ENCODE data around the gene RHPN2. TPM values are rescaled to one million over a fixed set of nuclear protein-coding genes. Genes with fewer than 3 reads are reported as not detected.

RHPN2 gene
- polyA plus RNA-seq (ENCODE audit: insufficient read length in 4 of 4) = 10 to 100 TPM; 17.5 to 22.3 (median 18.5) TPM

DNA sequence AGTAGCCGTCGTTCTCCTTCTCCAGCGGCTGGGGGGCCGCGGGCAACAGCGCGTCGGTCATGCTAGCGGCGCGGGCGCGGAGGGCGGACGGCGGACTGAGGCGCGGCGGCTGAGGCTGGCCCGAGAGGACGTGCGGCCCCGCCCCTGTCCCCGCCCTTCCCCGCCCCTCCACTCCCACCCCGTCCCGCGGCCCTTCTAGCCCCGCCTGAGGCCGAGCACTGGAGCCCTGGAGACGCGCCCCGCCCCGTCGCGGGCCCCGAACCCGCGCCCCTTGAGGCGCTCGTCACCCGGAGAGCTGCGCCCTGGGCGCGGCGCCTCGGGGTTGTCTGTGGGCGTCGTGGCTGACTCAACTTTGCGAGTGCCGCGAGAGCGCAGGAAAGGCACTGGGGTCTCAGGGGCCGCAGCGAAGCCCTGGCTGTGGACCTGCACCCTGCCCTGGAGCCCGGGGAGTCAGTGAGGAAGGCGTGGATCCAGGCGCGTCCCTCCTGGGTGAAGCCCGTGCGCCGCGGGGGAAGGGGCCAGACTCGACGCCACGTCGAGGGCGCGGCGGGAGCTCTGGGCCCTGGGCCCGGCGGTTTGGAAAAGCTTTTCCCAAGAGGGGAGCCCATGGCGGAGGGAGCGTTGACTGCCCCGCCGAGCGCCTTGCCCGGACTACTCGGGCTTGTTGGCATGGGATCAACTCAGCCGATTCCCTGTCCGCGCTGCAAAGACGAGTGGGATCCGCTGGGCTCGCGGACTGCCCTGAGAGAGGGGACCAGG, at the start of gene RHPN2:
TSS of gene RHPN2 (minus strand) at position 97 of the 759 bp plus-strand sequence. CDS start at position 61, 36 bp downstream.
- no peak for DNase-seq (ENCODE audit: low read depth in 4 of 4, low spot score in 2 of 4)

DNA sequence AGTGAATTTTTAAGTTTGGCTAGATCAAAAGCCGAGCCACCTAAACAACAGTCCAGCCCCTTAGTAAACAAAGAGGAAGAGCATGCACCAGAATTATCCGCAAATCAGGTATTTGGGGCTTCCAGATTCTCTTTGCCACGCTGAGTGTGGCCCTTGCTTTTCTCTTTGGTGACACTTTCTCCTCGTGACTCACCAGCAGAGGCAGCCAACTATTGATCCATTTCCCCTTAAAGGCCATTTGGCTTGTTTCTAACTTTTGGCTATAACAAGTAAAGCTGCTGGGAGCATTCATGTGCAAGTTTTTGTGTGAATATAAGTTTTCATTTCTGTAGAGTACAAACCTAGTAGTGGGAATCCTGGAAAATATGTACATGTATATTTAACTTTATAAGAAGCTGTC, 49.6 kb upstream of the RHPN2 start:
- DNase-seq (ENCODE audit: low read depth in 4 of 4, low spot score in 2 of 4) = no peak

DNA sequence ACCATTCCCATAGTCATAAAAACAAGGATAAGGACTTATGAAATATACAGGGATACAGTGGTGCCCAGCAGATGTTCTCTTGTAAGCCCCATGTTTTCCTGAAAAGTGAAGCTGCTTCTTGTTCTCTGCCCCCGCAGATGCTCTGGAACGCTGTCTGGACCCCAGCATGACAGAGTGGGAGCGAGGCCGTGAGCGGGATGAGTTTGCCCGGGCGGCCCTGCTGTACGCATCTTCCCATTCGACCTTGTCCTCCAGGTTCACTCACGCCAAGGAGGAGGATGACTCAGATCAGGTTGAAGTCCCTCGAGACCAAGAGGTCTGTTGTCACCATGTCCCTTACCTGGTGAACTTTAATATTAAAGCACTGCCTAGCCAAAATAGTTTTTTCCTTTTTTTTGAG, 46.9 kb upstream of the RHPN2 start:
- no peak for DNase-seq (ENCODE audit: low read depth in 4 of 4, low spot score in 2 of 4)

DNA sequence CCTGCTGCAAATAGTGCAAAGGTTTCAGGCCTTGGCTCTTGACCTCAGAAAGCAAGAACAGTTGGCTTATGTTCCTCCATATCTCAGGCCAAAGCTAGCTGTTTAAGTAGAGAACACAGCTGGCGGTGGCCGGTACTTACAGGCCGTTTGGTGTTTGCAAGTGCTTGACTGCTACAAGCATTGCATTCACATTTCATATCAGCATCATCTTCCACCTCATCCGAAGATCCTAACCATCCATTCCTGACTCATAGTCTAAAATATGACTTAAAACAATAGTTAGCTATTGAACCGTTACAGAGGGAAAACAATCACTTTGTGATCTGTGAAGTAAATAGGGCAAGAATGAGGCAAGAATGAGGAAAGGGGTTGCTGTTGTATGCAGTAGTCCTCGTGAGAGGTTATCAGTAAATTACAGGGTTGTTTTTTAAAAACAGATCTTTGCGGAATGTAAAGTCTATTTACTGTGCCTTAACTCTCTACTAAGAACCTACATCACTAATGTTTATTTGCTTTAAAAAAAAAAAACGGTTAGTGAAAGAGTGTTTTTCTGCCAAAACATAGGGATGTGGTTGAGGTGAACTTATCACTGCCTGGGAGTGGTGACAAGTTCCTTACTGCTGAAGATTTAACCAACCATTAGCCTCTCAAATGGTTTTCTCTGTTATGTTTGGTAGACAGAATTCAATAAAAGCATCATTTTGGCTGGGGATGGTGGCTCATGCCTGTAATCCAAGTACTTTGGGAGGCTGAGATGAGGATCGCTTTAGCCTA, 45.6 kb upstream of the RHPN2 start:
- no peak for DNase-seq (ENCODE audit: low read depth in 4 of 4, low spot score in 2 of 4)

DNA sequence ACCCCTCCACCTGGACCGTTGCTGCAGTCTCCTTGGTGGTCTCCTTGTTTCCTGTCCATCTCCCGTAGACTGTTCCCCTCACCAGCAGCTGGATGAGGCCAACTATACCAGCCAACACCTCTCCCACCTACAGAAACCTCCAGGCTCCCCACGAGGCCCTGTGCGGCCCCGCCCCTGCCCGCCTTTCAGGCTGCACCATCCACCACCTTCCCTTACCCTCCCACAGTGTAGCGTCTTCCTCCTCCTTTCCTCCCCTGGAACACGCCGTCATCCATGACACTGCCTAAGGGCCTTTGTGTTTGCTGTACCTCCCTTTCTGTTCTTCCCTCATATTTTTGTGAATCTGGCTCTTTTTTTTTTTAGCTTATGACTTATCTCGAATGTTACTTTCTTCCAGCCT, 43.5 kb upstream of the RHPN2 start:
- DNase-seq (ENCODE audit: low read depth in 4 of 4, low spot score in 2 of 4) = no peak

DNA sequence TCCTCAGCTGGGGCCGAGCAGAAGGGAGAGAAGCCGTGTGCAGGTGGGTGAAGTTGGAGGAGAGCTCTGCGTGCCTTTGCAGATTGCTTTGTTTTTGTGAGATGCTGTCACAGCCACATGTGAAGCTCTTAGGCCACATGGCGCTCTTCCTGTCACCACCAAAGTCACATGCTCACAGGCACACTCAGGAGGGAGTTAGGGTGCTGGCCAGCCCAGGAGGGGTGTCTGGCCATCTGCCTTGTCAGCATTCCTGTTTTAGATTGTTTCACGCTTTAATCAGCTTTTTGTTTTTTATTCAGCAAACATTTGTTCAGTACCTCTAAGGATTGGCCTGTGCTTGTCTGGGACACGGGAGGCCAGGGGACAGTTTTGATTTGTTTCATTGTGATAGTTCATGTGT, 38.2 kb upstream of the RHPN2 start:
- DNase-seq (ENCODE audit: low read depth in 4 of 4, low spot score in 2 of 4) = no peak

DNA sequence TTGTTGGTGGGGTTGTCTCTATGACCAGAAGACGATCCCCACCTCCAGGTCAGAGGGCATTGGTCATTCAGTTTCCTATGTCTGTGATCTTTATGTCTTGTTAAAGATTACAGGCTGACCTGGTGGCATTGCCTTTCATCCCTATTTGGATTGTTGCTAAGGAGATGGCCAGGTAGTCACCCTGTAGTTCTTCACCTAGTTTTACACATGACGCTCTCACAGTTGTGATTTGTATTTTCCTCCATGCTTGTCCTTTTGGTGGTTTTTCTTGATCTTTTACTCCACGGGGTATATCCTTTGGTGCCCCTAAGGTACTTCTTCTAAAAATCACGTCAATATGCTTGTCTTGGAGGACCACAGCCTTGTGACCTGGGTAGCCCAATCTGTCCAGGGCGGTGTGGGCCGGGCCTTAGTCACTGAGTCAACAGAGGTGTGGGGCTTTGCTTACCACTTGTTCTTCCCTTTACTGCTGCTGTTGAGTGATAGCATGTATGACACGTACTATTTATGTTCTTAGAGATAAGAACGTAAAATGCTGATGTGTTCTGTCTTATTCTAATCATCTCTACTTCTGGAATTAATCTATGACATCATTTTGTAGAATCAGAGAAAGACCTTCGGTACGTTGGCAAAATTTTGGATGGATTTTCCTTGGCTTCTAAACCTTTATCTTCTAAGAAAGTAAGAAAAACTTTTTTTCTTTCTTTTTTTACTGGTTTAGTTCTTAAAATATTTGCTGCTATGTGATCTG, 36.4 kb upstream of the RHPN2 start:
- DNase-seq (ENCODE audit: low read depth in 4 of 4, low spot score in 2 of 4) = no peak

DNA sequence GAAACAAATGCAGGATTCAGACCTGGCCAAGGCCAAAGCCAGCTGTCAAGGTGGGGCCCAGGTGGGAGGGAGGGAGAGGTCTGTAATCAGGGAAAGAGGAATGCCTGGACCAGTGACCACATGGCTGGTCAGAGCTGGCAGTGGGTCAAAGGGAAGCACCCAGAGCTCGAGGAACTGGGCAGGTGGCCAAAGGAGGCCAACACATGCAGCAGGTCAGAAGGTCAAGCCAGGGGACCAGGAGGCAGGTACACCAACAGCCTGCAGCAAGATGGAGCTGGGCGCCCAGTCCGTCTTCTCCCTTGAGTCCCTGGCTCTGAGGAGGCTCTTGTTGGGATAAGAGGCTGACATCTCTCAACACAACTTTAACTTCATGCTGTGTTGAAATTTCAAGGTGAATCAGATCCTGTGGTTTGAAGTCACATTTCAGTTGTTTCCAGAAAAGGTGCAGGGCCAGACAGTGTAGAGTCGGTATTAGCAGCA, 33.4 kb upstream of the RHPN2 start:
- DNase-seq (ENCODE audit: low read depth in 4 of 4, low spot score in 2 of 4) = no peak

DNA sequence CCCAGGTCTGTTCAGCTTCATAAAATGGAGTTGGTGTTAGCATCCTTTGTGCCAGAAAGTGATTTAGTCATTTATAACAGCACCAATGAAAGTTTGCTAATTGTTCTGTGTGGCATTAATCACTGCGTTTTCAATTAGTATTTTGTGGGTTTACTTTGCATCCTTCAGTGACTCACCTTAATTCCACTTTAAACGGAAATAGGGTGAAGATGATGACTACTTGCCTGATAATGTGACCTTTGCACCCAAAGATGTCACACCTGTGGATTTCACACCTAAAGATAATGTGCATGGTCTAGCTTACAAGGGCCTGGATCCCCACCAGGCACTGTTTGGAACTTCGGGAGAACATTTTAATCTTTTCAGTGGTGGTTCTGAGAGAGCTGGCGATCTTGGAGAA, 31.3 kb upstream of the RHPN2 start:
- DNase-seq (ENCODE audit: low read depth in 4 of 4, low spot score in 2 of 4) = no peak

DNA sequence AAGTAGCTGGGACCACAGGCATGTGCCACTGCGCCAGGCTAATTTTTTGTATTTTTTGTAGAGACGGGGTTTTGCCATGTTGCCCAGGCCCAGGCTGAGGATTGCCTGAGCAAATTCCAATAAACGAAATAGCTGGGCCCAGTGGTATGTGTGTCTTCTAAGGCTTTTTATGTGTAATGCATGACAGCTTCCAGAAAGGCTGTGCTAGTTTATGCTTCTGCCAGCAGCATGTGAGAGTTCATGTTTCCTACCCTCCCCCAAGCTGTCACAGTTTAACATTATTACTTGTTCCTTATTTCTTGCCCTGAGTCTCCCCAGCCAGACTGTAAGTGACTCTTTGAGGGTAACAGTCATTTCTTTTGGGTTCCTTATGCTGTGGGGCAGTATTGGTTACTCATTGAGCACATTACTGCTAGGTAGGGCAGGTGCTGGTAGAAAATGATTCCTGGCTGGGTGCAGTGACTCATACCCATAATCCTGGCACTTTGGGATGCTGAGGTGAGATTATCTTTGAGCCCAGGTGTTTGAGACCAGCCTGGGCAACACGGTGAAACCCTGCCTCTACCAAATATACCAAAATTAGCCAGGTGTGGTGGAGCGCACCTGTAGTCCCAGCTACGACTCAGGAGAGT, 29.9 kb upstream of the RHPN2 start:
- peak in 1 of 4 donors; percentile 37 for DNase-seq (ENCODE audit: low read depth in 4 of 4, low spot score in 2 of 4)

DNA sequence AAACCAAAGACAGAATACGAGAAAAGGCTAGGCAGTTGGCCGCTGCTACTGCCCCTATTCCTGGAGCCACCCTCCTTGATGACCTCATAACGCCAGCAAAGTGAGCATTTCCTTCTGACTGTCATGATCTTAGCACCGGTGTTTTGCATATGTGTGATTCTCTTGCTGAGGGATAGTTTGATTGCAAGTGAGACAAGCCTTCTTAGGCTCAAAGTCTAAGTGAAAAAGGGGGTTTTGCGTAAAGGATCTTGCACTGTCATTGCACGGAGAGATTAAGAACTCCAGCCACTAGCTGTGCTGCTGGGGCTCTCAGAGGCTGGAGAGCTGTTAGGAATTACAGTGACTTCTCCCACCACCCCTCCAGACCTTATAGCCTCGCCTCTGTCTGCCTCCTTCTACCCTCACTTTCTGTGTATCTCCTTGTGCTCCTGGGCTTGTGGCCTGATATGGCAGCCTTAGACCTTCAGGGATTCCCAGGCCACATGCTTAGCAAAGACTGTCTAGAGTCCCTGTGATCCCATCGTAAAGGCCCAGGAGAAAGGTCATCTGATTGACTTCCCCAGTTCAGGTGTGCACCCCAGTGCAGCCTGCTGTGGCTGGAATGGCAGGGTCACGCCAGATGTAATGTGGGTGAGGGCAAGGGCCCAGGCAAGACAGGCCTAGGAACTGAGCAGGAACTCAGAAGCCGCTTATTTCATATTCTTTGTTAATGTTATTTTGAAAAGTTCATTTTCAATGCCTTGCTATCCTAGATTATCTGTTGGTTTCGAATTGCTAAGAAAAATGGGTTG, 28.9 kb upstream of the RHPN2 start:
- no peak for DNase-seq (ENCODE audit: low read depth in 4 of 4, low spot score in 2 of 4)

DNA sequence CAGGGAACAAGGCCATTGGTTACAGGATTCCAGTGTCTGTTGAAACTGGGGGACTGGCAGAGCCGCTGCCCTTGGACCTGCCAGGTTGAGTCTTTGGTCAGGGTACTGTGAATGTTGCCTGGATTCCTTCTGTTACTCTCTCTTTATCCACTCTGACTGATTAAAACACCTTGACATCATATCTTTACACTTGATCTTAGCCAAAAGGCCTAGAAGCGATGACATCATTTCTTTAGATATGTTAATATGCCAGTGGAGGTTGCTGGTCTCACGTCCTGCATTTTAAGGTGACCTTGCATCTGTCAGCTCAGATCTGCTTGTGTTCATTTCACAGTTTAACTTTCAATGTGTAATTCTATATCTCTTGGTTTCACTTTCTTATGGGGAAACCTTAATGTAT, 25.5 kb upstream of the RHPN2 start:
- DNase-seq (ENCODE audit: low read depth in 4 of 4, low spot score in 2 of 4) = no peak

DNA sequence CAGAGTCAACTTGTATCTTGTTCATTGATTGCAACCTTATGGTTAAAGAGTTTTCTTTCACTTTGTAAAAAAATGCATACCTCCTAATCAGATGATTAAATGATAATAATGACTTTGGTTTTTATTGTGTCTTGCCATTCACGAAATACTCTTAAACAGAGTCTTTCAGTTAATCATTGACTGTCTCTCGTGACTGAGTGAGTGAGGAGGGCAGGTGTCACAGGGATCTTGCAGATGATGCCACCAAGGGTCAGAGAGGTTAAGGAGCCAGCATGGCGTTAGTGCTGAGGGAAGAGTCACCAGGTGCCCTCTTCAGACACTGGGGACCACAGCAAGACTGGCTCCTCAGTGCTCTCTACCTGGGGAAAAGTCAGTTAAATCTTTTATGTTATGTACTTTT, 24.3 kb upstream of the RHPN2 start:
- DNase-seq (ENCODE audit: low read depth in 4 of 4, low spot score in 2 of 4) = no peak

DNA sequence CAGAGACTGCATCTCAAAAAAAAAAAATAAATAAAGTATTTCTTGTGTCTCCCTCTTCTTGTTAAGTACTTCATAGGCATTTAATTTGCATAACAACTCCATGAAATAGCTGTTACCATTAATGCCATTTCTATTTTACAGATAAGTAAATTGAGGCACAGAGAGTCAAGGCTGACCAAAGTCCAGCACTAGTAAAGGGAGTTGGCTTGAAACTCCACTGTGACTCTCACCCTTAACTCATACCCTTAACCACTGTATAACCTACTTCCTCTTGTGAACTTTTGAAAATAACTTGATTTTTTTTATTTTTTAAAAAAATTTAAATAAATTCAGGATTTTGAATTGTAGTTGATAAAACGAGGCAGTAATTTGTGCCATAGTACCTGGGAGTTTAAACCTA, 22.3 kb upstream of the RHPN2 start:
- no peak for DNase-seq (ENCODE audit: low read depth in 4 of 4, low spot score in 2 of 4)

DNA sequence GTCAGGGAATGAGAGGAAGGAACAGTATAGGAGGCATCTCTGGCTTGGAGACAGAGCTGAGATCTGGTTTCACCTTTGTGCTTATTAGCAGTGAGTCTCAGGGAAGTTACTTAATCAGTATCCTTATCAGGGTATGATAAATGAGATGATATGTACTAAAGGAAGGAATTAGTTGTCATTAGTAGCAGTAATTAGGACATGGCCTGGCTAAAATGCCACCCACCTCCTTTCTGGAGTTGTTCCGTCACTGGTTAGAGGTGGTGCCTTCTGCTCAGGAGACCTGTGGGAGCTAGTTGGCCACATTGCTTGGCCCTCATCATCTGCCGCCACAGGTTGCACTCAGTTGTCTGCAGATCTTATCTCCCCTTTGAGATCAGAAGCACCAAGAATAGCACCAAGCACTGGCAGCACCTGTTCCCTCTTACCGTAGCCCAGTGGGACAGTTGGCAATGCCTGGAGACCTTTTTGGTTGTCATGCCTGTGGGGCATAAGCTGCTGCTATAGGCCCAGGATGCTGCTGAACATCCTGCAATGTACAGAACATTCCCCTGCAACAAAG, 21.0 kb upstream of the RHPN2 start:
- DNase-seq (ENCODE audit: low read depth in 4 of 4, low spot score in 2 of 4) = no peak

DNA sequence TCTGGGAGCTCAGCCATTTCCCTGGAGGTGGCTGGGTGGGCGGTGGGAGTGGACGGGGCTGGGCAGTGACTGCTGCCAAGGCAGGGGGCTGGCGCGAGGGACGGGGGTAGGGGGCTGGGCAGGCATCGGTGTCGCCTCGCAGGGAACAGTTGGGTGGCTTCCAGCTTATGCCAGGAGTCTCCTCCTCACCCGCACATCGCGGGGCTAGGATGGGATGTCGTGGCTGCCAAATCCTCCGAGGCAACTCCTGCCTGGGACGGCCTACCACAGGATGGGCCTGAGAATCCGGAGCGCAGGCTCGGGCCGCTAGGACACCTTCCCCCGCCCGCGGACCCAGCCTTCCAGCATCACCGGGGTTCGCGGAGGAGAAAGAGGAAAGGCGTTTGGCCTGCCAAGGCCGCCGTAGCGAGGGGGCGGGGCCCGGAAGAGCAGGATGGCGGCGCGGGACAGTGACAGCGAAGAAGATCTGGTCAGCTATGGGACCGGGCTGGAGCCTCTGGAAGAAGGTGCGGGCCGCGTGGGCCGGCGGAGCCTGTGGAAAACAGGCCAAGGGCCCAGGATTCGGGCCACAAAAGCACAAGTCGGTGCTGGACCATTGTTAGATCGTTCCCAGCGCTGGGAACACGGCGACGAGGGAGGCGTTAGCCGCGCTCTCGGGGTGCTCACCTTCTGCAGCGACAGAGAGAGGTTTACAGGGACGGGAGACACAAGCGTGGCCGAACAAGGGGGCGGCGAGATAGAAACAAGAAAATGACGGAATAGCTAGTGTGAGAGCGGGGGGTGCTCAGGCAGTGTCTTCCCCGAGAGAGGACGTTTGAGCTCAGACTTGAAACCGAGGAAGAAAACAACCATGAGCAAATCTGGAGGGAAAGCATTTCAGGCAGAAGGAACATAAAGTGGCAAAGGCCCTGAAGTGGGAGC, 16.3 kb upstream of the RHPN2 start, which contains the start of gene GPATCH1:
TSS of gene GPATCH1 (plus strand) at position 421 of the 921 bp plus-strand sequence. CDS start at position 434, 13 bp downstream.
- DNase-seq (ENCODE audit: low read depth in 4 of 4, low spot score in 2 of 4) = peak in 2 of 4 donors; percentile 69 to 77

DNA sequence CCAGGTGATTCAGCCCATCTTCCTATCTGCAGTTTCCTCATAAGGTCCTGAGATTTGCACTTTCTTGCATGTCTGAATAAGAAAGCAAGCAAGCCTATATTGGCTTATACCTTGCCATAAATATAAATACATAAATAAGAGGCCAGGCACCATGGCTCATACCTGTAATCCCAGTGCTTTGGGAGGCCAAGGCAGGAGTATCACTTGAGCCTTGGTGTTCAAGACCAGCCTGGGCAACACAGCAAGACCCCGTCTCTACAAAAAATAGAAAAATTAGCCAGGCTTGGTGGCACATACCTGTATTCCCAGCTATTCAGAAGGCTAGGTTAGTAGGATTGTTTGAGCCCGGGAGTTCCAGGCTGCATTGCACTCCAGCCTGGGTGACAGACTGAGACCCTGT, 10.8 kb upstream of the RHPN2 start:
- DNase-seq (ENCODE audit: low read depth in 4 of 4, low spot score in 2 of 4) = no peak

DNA sequence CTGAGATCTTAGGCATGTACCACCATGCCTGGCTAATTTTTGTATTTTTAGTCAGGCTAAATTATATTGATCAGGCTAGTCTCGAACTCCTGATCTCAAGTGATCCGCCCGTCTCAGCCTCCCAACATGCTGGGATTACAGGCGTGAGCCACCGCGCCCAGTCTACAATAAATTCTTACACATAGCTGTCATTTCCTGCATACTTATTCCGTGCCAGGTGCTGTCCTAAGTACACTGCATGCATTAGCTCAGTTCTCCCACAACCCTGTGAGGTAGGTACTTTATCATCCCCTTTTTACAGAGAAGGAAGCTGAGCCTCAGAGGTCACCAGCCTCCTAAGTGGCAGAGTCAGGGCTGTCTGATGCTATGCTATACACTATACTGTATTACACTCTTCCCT, 7.2 kb upstream of the RHPN2 start:
- no peak for DNase-seq (ENCODE audit: low read depth in 4 of 4, low spot score in 2 of 4)

Data from left renal cortex interstitium (tissue), 4 donors.